GM11168 (cell line): ENCODE measurements around the gene SLC35A4.

Source experiments
- in situ Hi-C: fragments of 300-500 bp; cut with MboI; formaldehyde crosslinking; loops from one replicate; pipeline ENCODE4 v1.12.0; 2022; ENCODE audit warnings: low sequenced_read_pairs; ENCODE audit not compliant: unreplicated experiment

The SLC35A4 gene

GRCh38 chr5:140557136-140557805 is 7.4 kb upstream of the SLC35A4 start, which contains the start of gene SRA1:
SRA1 (minus strand) TSS chr5:140557473; CDS start chr5:140557452, 21 bp downstream.
- in situ Hi-C loops: no loop called here

- in situ Hi-C loops: no loop called here
These were observed 6.7 kb upstream of the SLC35A4 start for GRCh38 chr5:140557965-140558364.

GRCh38 chr5:140558542-140558941 is 6.1 kb upstream of the SLC35A4 start:
- in situ Hi-C loops: no loop called here

GRCh38 chr5:140560227-140560626 is 4.4 kb upstream of the SLC35A4 start:
- in situ Hi-C loops: no loop called here

GRCh38 chr5:140561753-140562523 is 2.7 kb upstream of the SLC35A4 start:
- in situ Hi-C loops: no loop called here

- in situ Hi-C loops: no loop called here
These were observed 1.0 kb upstream of the SLC35A4 start for GRCh38 chr5:140563596-140563995.

- in situ Hi-C loops: loop anchor here (5.0 kb wide), 1 partner anchor 67 kb away; the partner anchor contains the start of gene CD14
These were observed 574 bp downstream of the SLC35A4 start for GRCh38 chr5:140565024-140565779.

- in situ Hi-C loops: loop anchor here (5.0 kb wide), 1 partner anchor 67 kb away; the partner anchor contains the start of gene CD14
These were observed 1.1 kb downstream of the SLC35A4 start for GRCh38 chr5:140565780-140566095.

- in situ Hi-C loops: loop anchor here (5.0 kb wide), 1 partner anchor 66 kb away; the partner anchor contains the start of gene CD14
These were observed 2.0 kb downstream of the SLC35A4 start for GRCh38 chr5:140566665-140567064.

- in situ Hi-C loops: loop anchor here (5.0 kb wide), 1 partner anchor 65 kb away; the partner anchor contains the start of gene CD14
These were observed 2.6 kb downstream of the SLC35A4 start for GRCh38 chr5:140567136-140567818.

GRCh38 chr5:140567871-140568270 is 3.2 kb downstream of the SLC35A4 start:
- in situ Hi-C loops: loop anchor here (5.0 kb wide), 1 partner anchor 64 kb away; the partner anchor contains the start of gene CD14

GRCh38 chr5:140568443-140569063 is 3.9 kb downstream of the SLC35A4 start:
- in situ Hi-C loops: loop anchor here (5.0 kb wide), 1 partner anchor 64 kb away; the partner anchor contains the start of gene CD14

- in situ Hi-C loops: loop anchor here (5.0 kb wide), 1 partner anchor 63 kb away; the partner anchor contains the start of gene CD14
These were observed 4.6 kb downstream of the SLC35A4 start for GRCh38 chr5:140569197-140569596.

- in situ Hi-C loops: no loop called here
These were observed 5.4 kb downstream of the SLC35A4 start for GRCh38 chr5:140570058-140570457.

- in situ Hi-C loops: no loop called here
These were observed 5.9 kb downstream of the SLC35A4 start for GRCh38 chr5:140570488-140570887.

- in situ Hi-C loops: no loop called here
These were observed 6.5 kb downstream of the SLC35A4 start for GRCh38 chr5:140571105-140571504.

GRCh38 chr5:140573683-140574082 is 9.1 kb downstream of the SLC35A4 start:
- in situ Hi-C loops: no loop called here

- in situ Hi-C loops: no loop called here
These were observed 9.5 kb downstream of the SLC35A4 start for GRCh38 chr5:140574165-140574564.

GRCh38 chr5:140575309-140575708 is 10.7 kb downstream of the SLC35A4 start:
- in situ Hi-C loops: no loop called here
